Myocyte (in vitro differentiated cells): Measurements from ENCODE around the gene TACR2. TPM values are rescaled to one million over a fixed set of nuclear protein-coding genes. Genes with fewer than 3 reads are reported as not detected.

ENCODE experiments used
- DNase-seq: peaks from one replicate; pipeline ENCODE4 v3.0.0-alpha.2; 2012; ENCODE audit warnings: low read depth
- total RNA-seq: library from RNA; depleted of rRNA; stranded (reverse); fragments of >200 nt; gene quantifications from 2 replicates; pipeline ENCODE4 v1.2.3, GENCODE V29; 2014

Gene TACR2
- total RNA-seq, 1 donor from 2014 or later: 0.08 TPM

- DNase-seq: no peak
Observed at GRCh38 chr10:69405221-69405620, 11.5 kb downstream of the TACR2 start.

- DNase-seq: no peak
Observed at GRCh38 chr10:69404786-69405185, 11.9 kb downstream of the TACR2 start.

- DNase-seq: no peak
Observed at GRCh38 chr10:69403519-69403918, 13.2 kb downstream of the TACR2 start.

- no peak for DNase-seq
Observed at GRCh38 chr10:69403066-69403465, 13.7 kb downstream of the TACR2 start.

- DNase-seq: no peak
Observed at GRCh38 chr10:69402386-69402785, 14.3 kb downstream of the TACR2 start.

- no peak for DNase-seq
Observed at GRCh38 chr10:69401416-69401815, 15.3 kb downstream of the TACR2 start.

GRCh38 chr10:69400936-69401335 lies 15.8 kb downstream of the TACR2 start:
- no peak for DNase-seq

GRCh38 chr10:69398466-69398865 lies 18.3 kb downstream of the TACR2 start:
- DNase-seq: no peak

GRCh38 chr10:69397972-69398371 lies 18.7 kb downstream of the TACR2 start:
- DNase-seq: peak; percentile 33

- no peak for DNase-seq
Observed at GRCh38 chr10:69394020-69394419, 22.7 kb downstream of the TACR2 start.

- DNase-seq: peak; percentile 83
Observed at GRCh38 chr10:69392481-69393000, 24.2 kb downstream of the TACR2 start.

- DNase-seq: no peak
Observed at GRCh38 chr10:69391158-69391557, 25.6 kb downstream of the TACR2 start.

- no peak for DNase-seq
Observed at GRCh38 chr10:69389827-69390490, 26.8 kb downstream of the TACR2 start.

GRCh38 chr10:69388488-69388887 lies 28.2 kb downstream of the TACR2 start:
- no peak for DNase-seq

GRCh38 chr10:69387500-69387899 lies 29.2 kb downstream of the TACR2 start:
- no peak for DNase-seq

GRCh38 chr10:69385454-69386350 lies 31.0 kb downstream of the TACR2 start:
- no peak for DNase-seq

GRCh38 chr10:69384320-69384719 lies 32.4 kb downstream of the TACR2 start:
- no peak for DNase-seq

- peak; percentile 88 for DNase-seq
Observed at GRCh38 chr10:69383558-69383957, 33.2 kb downstream of the TACR2 start.

GRCh38 chr10:69382382-69383117 lies 34.2 kb downstream of the TACR2 start:
- peak; percentile 79 for DNase-seq

- no peak for DNase-seq
Observed at GRCh38 chr10:69379800-69380199, 36.9 kb downstream of the TACR2 start.

- DNase-seq: peak; percentile 84
Observed at GRCh38 chr10:69377933-69378332, 38.8 kb downstream of the TACR2 start.

- no peak for DNase-seq
Observed at GRCh38 chr10:69377191-69377590, 39.5 kb downstream of the TACR2 start.
